Measurements from ENCODE around the gene RPL10.

RPL10 gene

GRCh38 chrX:154350429-154351182, 47.6 kb upstream of the RPL10 start:
- no peaks in the 10 kb centered on the region for H3K9me3 ChIP-seq (ENCODE audit: insufficient read depth, low read length)
- H3K4me1 ChIP-seq (ENCODE audit: low read length) = peaks cover 5% of the 10 kb centered on the region
- no peak overlapping the region for H3K4me2 ChIP-seq (ENCODE audit: low read length)
- no peak overlapping the region for H3K4me3 ChIP-seq (ENCODE audit: low read length)
- no peaks in the 10 kb centered on the region for H3K79me2 ChIP-seq (ENCODE audit: low read length)
- H3K36me3 ChIP-seq (replicated peaks; ENCODE audit: low read depth, low read length) = peaks cover 30% of the 10 kb centered on the region
- no peaks in the 10 kb centered on the region for H3K27me3 ChIP-seq (ENCODE audit: low read depth, low read length)
- H4K20me1 ChIP-seq (ENCODE audit: insufficient read depth, low read length) = no peaks in the 10 kb centered on the region; the same call in 1 of the 2 replicates
- H3K27ac ChIP-seq (ENCODE audit: low read length) = no peak overlapping the region
- no peak overlapping the region for H2AFZ ChIP-seq (ENCODE audit: low read depth, low read length)
- no peak for TF ChIP-seq CTCF (IDR thresholded peaks at IDR 0.05; ENCODE audit: low read depth, low read length)
- TF ChIP-seq EZH2phosphoT487 (IDR thresholded peaks at IDR 0.05; ENCODE audit: low read depth) = no peak
- no peak overlapping the region for H3K9ac ChIP-seq (ENCODE audit: low read length)

GRCh38 chrX:154351183-154352011, 46.8 kb upstream of the RPL10 start:
- peaks cover 30% of the 10 kb centered on the region for H3K36me3 ChIP-seq (replicated peaks; ENCODE audit: low read depth, low read length)
- H3K9ac ChIP-seq (ENCODE audit: low read length) = no peak overlapping the region
- peaks cover 5% of the 10 kb centered on the region for H3K4me1 ChIP-seq (ENCODE audit: low read length)
- no peak overlapping the region for H3K27ac ChIP-seq (ENCODE audit: low read length)
- TF ChIP-seq EZH2phosphoT487 (IDR thresholded peaks at IDR 0.05; ENCODE audit: low read depth) = no peak
- no peak for TF ChIP-seq CTCF (IDR thresholded peaks at IDR 0.05; ENCODE audit: low read depth, low read length)
- H3K4me2 ChIP-seq (ENCODE audit: low read length) = no peak overlapping the region
- no peaks in the 10 kb centered on the region for H3K79me2 ChIP-seq (ENCODE audit: low read length)
- H3K9me3 ChIP-seq (ENCODE audit: insufficient read depth, low read length) = no peaks in the 10 kb centered on the region
- H2AFZ ChIP-seq (ENCODE audit: low read depth, low read length) = no peak overlapping the region
- no peaks in the 10 kb centered on the region for H3K27me3 ChIP-seq (ENCODE audit: low read depth, low read length)
- H3K4me3 ChIP-seq (ENCODE audit: low read length) = no peak overlapping the region
- H4K20me1 ChIP-seq (ENCODE audit: insufficient read depth, low read length) = no peaks in the 10 kb centered on the region; the same call in 1 of the 2 replicates

GRCh38 chrX:154352012-154352401, 46.2 kb upstream of the RPL10 start:
- no peak overlapping the region for H3K27ac ChIP-seq (ENCODE audit: low read length)
- H2AFZ ChIP-seq (ENCODE audit: low read depth, low read length) = no peak overlapping the region
- peaks cover 30% of the 10 kb centered on the region for H3K36me3 ChIP-seq (replicated peaks; ENCODE audit: low read depth, low read length)
- no peaks in the 10 kb centered on the region; the same call in 1 of the 2 replicates for H4K20me1 ChIP-seq (ENCODE audit: insufficient read depth, low read length)
- no peak overlapping the region for H3K4me3 ChIP-seq (ENCODE audit: low read length)
- no peaks in the 10 kb centered on the region for H3K79me2 ChIP-seq (ENCODE audit: low read length)
- H3K4me2 ChIP-seq (ENCODE audit: low read length) = no peak overlapping the region
- no peaks in the 10 kb centered on the region for H3K27me3 ChIP-seq (ENCODE audit: low read depth, low read length)
- H3K4me1 ChIP-seq (ENCODE audit: low read length) = peaks cover 5% of the 10 kb centered on the region
- no peak for TF ChIP-seq EZH2phosphoT487 (IDR thresholded peaks at IDR 0.05; ENCODE audit: low read depth)
- no peak for TF ChIP-seq CTCF (IDR thresholded peaks at IDR 0.05; ENCODE audit: low read depth, low read length)
- H3K9ac ChIP-seq (ENCODE audit: low read length) = no peak overlapping the region
- no peaks in the 10 kb centered on the region for H3K9me3 ChIP-seq (ENCODE audit: insufficient read depth, low read length)

- TF ChIP-seq CTCF (IDR thresholded peaks at IDR 0.05; ENCODE audit: low read depth, low read length) (no peak), EZH2phosphoT487 (IDR thresholded peaks at IDR 0.05; ENCODE audit: low read depth) (no peak)
- no peak overlapping the region for H3K27ac ChIP-seq (ENCODE audit: low read length)
- no peaks in the 10 kb centered on the region for H3K9me3 ChIP-seq (ENCODE audit: insufficient read depth, low read length)
- H3K27me3 ChIP-seq (ENCODE audit: low read depth, low read length) = no peaks in the 10 kb centered on the region
- no peaks in the 10 kb centered on the region for H3K79me2 ChIP-seq (ENCODE audit: low read length)
- H2AFZ ChIP-seq (ENCODE audit: low read depth, low read length) = no peak overlapping the region
- H3K4me1 ChIP-seq (ENCODE audit: low read length) = peaks cover under 1% of the 10 kb centered on the region; the same call in 1 of the 2 replicates
- no peak overlapping the region for H3K4me2 ChIP-seq (ENCODE audit: low read length)
- no peaks in the 10 kb centered on the region; the same call in 1 of the 2 replicates for H4K20me1 ChIP-seq (ENCODE audit: insufficient read depth, low read length)
- H3K9ac ChIP-seq (ENCODE audit: low read length) = no peak overlapping the region
- no peak overlapping the region for H3K4me3 ChIP-seq (ENCODE audit: low read length)
- H3K36me3 ChIP-seq (replicated peaks; ENCODE audit: low read depth, low read length) = peaks cover 33% of the 10 kb centered on the region
These were observed 45.7 kb upstream of the RPL10 start for GRCh38 chrX:154352466-154352865.
